Parathyroid adenoma (tissue), 2 donors: Measurements from ENCODE around the gene GIPC3.
A peak's percentile ranks its signal among the peaks of the same experiment; 100 is the strongest.

Experiments used
- H2AFZ ChIP-seq: fragments of 300-600 bp; sonication (generic); one replicate; pipeline ENCODE4 v1.7.0; 2017; ENCODE audit warnings: antibody characterized with exemption, mild to moderate bottlenecking
- H3K27ac ChIP-seq: fragments of 300-600 bp; sonication (generic); one replicate; pipeline ENCODE4 v1.7.0; 2017
- H3K27me3 ChIP-seq: fragments of 300-600 bp; sonication (generic); one replicate; pipeline ENCODE4 v1.7.0; 2017; ENCODE audit warnings: low read length; ENCODE audit not compliant: control insufficient read depth, insufficient read depth
- H3K36me3 ChIP-seq: fragments of 300-600 bp; sonication (generic); one replicate; pipeline ENCODE4 v1.7.0; 2017; ENCODE audit warnings: low read length; ENCODE audit not compliant: control insufficient read depth, insufficient read depth
- H3K4me1 ChIP-seq: fragments of 300-600 bp; sonication (generic); one replicate; pipeline ENCODE4 v1.7.0; 2017; ENCODE audit warnings: control low read depth
- H3K4me2 ChIP-seq: fragments of 300-600 bp; sonication (generic); one replicate; pipeline ENCODE4 v1.7.0; 2017; ENCODE audit warnings: low read length
- H3K4me3 ChIP-seq: fragments of 300-600 bp; sonication (generic); one replicate; pipeline ENCODE4 v1.7.0; 2017; ENCODE audit warnings: low read depth, low read length
- H3K79me2 ChIP-seq: fragments of 300-600 bp; sonication (generic); one replicate; pipeline ENCODE4 v1.7.0; 2017; ENCODE audit warnings: control low read depth
- H3K9ac ChIP-seq: fragments of 300-600 bp; sonication (generic); one replicate; pipeline ENCODE4 v1.7.0; 2017; ENCODE audit warnings: mild to moderate bottlenecking
- H3K9me3 ChIP-seq: fragments of 300-600 bp; sonication (generic); one replicate; pipeline ENCODE4 v1.7.0; 2017; ENCODE audit warnings: low read length; ENCODE audit not compliant: control insufficient read depth
- TF ChIP-seq, protein P1 (sequence below): fragments of 300-600 bp; sonication (generic); IDR thresholded peaks from one replicate; pipeline ENCODE4 v1.7.0; 2017; ENCODE audit warnings: antibody characterized with exemption, mild to moderate bottlenecking
- donor health status: primary hyperparathyroidism.

GIPC3 gene

DNA sequence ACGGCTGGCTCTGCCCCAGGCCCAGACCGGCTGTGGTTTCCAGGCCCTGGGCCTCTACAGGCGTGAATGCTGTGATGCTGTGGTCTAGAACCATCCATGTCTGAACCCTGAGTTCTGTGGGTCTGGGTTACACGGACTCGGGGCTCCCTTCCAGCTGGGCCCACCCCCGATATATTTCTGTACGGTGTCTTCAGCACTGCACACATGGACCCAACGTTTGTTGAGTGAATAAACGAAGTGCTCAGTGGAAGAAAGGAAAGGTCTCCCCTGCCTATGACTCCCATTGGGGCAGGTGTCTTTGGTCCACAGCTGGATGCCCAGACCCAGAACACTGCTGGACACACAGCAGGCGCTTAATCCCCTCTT lies 39.6 kb upstream of the GIPC3 start:
- no peak overlapping the region for H3K4me3 ChIP-seq
- H3K4me2 ChIP-seq = no peak overlapping the region
- H3K4me1 ChIP-seq = no peaks in the 10 kb centered on the region
- H3K9me3 ChIP-seq = no peaks in the 10 kb centered on the region
- no peaks in the 10 kb centered on the region for H3K79me2 ChIP-seq
- no peaks in the 10 kb centered on the region for H3K36me3 ChIP-seq
- no peak overlapping the region for H2AFZ ChIP-seq
- H3K9ac ChIP-seq = no peak overlapping the region
- no peak overlapping the region for H3K27ac ChIP-seq
- no peaks in the 10 kb centered on the region for H3K27me3 ChIP-seq
- TF ChIP-seq, protein P1, sequence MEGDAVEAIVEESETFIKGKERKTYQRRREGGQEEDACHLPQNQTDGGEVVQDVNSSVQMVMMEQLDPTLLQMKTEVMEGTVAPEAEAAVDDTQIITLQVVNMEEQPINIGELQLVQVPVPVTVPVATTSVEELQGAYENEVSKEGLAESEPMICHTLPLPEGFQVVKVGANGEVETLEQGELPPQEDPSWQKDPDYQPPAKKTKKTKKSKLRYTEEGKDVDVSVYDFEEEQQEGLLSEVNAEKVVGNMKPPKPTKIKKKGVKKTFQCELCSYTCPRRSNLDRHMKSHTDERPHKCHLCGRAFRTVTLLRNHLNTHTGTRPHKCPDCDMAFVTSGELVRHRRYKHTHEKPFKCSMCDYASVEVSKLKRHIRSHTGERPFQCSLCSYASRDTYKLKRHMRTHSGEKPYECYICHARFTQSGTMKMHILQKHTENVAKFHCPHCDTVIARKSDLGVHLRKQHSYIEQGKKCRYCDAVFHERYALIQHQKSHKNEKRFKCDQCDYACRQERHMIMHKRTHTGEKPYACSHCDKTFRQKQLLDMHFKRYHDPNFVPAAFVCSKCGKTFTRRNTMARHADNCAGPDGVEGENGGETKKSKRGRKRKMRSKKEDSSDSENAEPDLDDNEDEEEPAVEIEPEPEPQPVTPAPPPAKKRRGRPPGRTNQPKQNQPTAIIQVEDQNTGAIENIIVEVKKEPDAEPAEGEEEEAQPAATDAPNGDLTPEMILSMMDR = no peak

GRCh38 chr19:3546119-3546518 lies 39.2 kb upstream of the GIPC3 start:
- H3K27ac ChIP-seq = no peak overlapping the region
- H2AFZ ChIP-seq = no peak overlapping the region
- no peak overlapping the region for H3K4me2 ChIP-seq
- no peak overlapping the region for H3K4me3 ChIP-seq
- H3K27me3 ChIP-seq = no peaks in the 10 kb centered on the region
- no peaks in the 10 kb centered on the region for H3K36me3 ChIP-seq
- H3K4me1 ChIP-seq = no peaks in the 10 kb centered on the region
- no peaks in the 10 kb centered on the region for H3K9me3 ChIP-seq
- H3K9ac ChIP-seq = no peak overlapping the region
- no peaks in the 10 kb centered on the region for H3K79me2 ChIP-seq
- TF ChIP-seq, protein P1 = no peak

DNA sequence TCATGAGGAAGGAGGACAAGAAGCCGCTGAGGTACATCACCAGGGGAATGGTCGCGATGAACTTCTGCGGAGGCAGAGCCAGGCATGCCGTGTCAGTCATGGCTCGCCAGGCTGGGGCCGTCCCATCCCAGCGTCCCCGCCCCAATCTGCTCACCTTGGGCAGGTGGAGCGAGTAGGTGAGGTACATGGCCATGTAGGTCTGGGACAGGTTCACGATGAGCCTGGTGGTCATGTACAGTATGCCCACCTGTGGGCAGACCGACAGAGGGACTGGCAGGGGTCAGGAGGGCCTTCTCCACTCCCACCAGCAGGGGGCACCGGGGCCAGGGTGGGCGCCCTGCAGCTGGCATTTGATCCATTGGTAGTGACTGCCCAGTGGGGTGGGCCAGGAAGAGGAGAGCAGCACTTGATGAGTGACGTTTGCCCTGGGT lies 38.0 kb upstream of the GIPC3 start:
- Histone ChIP-seq H3K4me3 (no peak overlapping the region), H3K4me2 (no peak overlapping the region), H3K27ac (no peak overlapping the region), H3K27me3 (no peaks in the 10 kb centered on the region), H3K9me3 (no peaks in the 10 kb centered on the region), H3K79me2 (no peaks in the 10 kb centered on the region), H3K4me1 (no peaks in the 10 kb centered on the region), H3K9ac (no peak overlapping the region), H2AFZ (no peak overlapping the region), H3K36me3 (no peaks in the 10 kb centered on the region)
- TF ChIP-seq, protein P1 = peak; percentile 25

DNA sequence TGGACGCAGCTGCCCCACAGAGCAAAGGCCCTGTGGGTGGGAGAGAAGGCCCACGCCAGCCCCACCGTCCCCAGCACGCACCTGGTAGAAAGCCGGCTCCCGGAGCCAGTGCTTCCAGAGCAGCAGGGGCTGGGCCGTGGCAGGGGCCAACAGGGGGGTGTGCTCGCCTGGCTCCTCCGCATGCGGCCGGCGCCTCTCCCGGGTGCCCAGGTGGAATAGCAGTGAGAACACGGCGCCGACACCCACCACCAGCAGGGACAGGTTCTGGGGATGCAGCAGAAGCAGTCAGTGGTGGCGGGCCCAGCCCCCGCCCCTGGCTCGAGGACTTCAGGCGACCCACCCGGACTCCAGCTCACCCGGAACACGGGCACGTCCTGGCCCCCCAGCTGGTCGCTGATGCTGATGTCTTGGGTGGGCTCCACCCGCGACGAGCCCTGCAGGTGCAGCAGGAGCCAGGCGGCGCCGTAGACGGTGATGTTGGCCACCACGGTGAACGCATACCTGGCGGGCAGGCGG lies 37.5 kb upstream of the GIPC3 start:
- no peak overlapping the region for H3K4me2 ChIP-seq
- H3K9me3 ChIP-seq = no peaks in the 10 kb centered on the region
- no peaks in the 10 kb centered on the region for H3K4me1 ChIP-seq
- no peaks in the 10 kb centered on the region for H3K27me3 ChIP-seq
- no peaks in the 10 kb centered on the region for H3K79me2 ChIP-seq
- H3K4me3 ChIP-seq = no peak overlapping the region
- TF ChIP-seq, protein P1 = no peak
- H3K27ac ChIP-seq = no peak overlapping the region
- H2AFZ ChIP-seq = no peak overlapping the region
- H3K9ac ChIP-seq = no peak overlapping the region
- no peaks in the 10 kb centered on the region for H3K36me3 ChIP-seq

- no peaks in the 10 kb centered on the region for H3K9me3 ChIP-seq
- no peak overlapping the region for H3K4me3 ChIP-seq
- no peak overlapping the region for H2AFZ ChIP-seq
- no peaks in the 10 kb centered on the region for H3K4me1 ChIP-seq
- no peaks in the 10 kb centered on the region for H3K36me3 ChIP-seq
- H3K9ac ChIP-seq = no peak overlapping the region
- no peak overlapping the region for H3K27ac ChIP-seq
- H3K4me2 ChIP-seq = no peak overlapping the region
- TF ChIP-seq, protein P1 = no peak
- no peaks in the 10 kb centered on the region for H3K79me2 ChIP-seq
- no peaks in the 10 kb centered on the region for H3K27me3 ChIP-seq
Observed at GRCh38 chr19:3548606-3549005, 36.7 kb upstream of the GIPC3 start.
